ENCODE measurements around the gene PHGDH.

PHGDH gene

DNA sequence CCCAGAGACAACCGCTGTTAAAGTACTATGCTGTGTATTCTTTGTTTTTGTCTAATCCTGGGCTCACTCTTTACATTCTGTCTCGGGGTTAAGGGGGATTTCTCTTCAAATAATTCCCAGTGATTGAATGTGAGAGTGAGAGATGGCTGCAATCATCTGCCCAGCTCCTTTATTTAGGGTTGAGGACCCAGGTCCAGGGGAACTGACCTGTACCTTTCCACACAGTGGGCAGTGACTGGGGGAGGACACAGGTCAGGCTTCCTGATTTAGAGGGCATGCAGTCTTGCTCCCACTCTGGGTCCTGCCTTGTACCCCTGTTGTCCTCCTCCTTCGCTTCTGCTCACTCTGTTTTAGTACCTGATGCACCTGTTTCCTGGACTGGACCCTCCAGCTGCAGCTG, 22.0 kb downstream of the PHGDH start:
- DNase-seq: no peak

DNA sequence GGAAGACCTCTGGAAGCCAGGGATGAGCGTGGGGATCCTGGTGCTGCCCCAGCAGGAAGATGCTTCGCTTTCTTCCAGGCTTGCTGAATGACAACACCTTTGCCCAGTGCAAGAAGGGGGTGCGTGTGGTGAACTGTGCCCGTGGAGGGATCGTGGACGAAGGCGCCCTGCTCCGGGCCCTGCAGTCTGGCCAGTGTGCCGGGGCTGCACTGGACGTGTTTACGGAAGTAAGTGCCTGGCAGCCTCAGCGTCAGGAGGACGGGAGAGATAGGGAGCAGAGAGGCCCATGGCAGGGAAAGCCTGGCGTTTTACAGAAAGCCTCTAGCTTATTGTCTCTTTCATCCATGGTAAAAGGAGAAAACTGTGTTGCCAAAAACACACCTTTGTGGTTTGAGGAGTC, 23.5 kb downstream of the PHGDH start:
- DNase-seq: no peak

DNA sequence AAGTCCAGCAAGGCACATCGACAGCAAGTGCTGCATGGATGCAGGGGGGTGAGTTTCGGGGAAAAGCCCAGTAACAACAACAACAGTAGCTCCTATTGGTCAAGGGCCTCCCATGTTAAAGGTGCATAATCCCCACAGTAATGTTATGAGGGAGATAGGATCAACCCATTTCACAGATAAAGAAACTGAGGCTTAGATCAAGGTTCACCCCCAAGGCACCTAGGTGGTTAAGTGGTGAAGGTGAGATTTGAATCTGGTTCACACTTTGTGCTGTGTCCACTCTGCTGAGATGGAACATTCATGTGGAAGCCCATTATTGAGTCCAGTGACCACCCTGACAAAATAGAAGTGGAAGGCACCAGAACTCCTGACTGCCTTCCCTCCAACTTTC, 24.9 kb downstream of the PHGDH start:
- DNase-seq: no peak

DNA sequence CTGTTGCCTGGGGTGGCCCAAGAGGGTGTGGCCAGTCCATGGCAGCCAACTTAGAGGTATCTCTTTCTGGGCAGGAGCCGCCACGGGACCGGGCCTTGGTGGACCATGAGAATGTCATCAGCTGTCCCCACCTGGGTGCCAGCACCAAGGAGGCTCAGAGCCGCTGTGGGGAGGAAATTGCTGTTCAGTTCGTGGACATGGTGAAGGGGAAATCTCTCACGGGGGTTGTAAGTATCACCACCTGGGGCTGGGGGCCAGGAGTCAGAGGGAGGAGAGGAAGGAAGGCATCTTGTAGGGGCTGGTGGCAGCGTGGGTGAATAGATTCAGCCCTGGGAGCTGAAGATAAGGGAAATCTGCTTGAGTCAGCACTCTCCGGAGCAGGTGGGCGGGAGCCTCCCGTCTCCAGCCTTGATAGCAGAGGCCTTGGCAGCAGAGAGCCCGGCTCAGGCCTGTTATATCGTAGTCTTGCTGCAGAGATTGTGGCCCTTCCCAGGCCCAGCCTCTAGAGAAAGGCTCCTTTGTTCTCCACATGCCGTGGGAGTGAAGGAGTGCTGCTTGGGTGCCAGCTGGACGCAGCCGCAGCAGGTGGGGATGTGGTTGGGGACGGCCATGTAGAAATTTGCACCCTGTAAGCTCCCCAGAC, 25.4 kb downstream of the PHGDH start:
- DNase-seq: no peak

DNA sequence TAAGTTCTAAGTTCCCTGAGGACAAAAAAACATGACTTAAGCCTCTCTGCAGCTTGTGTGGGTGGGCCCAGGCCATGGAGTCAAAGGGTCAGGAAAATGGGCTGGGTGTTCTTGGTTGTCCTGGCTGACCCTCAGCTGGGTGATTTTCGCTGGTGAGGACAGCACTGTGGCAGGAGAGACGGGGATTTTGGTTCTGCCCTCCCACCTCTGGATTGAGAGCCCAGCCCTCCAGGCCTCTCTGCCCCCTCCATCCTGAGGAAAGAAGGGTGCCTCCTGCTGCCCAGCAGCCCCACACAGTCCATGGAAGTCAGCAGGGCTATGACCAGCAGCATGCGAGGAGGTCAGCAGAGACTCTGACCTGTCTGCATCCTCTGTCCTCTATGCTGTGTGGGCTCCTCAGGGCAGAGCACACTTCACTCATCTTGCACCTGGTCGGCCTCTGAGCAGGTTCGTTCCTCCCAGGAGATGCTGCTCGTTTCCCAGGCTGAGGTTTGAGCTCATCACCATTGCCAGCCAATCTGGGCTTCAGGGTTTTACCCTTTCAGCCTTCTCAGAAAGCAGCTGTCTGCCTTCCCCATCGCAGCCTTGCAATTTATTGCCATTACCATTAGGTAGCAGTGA, 26.5 kb downstream of the PHGDH start:
- no peak for DNase-seq

DNA sequence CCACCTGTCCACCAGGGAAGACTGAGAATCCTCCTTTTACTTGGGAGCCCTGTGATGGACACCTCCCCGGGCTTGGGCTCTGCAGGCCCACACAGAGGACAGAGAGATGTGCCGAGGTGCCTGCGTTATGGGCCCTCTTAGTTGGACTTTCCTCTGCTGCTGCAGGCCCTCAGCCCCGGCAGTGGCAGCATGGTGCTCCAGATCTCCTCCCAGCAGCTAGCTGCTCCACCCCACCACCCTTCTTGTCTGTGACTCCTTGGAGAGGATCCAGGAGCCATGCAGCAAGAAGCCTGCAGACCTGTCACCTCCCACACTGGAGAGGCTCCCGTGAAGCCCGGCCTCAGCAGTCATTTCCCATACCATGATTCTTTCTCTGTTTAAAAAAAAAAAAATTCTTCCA, 27.4 kb downstream of the PHGDH start:
- no peak for DNase-seq

DNA sequence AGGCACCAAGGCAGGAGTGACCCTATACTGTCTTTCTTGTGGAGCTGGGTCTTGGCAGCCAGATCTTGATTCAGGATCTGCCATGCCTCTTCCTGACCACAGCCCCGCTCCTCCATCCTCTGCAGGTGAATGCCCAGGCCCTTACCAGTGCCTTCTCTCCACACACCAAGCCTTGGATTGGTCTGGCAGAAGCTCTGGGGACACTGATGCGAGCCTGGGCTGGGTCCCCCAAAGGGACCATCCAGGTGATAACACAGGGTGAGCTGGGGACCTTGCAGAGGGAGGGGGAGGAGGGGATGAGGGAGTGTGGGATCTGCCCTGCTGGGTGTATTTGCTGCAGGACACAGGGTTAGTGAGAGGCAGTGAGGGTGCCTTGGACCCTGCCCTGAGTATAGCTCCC, 28.5 kb downstream of the PHGDH start:
- DNase-seq: no peak

DNA sequence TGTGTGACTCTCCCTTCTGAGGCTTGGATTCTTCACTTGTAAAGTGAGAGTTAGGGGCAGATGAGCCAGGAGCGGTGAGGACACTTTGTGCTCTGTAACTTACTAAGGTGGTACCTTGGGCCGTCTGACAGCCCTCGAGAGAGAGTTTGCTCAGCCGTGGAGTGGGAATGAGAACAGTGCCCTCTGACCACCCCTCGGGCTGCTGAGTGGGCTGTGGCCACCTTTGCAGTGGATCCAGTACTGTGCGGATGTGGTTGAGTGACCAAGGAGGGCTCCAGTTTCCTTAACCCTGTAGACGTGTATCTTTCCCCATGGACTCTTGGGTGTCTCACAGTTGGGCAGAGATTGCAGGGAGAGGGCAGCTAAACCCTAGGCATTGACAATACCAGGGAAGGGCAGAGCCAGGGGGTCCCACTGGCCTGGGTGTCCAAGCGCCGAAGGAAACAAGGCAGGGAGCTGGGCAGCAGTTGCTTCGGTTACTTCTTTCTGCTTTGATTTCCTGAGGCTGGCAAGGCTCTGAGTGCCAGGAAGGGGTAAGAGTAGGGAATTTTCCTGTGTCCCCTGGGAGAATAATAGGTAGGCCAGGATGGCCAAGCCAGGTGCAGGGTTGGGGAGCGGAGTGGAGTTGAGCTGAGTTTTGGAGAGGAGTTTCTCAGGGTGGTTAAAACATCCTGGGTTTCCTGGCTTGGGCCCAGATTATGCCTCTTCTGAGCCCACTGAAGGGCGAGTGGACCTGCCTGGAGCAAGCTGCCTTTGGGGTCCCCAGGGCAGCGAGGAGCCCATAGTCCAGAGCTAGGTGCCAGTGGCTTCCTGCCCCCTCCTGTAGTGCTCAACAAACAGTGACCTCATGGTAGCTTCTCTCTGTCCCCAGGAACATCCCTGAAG, 29.4 kb downstream of the PHGDH start:
- DNase-seq: no peak

DNA sequence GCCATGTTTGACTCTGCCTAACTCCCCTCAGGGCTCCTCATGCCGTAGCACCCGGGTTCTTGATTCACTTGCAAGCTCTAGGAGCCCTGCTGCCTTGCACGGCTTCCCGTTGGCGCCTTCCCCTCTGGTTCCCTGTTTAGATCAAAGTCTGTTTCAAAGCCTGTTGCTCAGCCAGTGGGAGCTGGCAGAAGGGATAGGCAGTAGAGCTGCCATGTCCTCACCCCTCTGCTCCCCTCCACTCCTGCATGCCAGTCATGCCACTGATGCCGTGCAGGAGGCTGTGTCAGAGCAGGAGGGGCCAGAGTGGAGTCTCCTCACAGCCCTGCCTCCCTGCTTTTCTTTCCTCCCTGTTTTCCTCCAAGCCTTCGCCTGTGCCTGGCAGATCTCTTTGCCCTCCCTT, 30.5 kb downstream of the PHGDH start:
- no peak for DNase-seq

DNA sequence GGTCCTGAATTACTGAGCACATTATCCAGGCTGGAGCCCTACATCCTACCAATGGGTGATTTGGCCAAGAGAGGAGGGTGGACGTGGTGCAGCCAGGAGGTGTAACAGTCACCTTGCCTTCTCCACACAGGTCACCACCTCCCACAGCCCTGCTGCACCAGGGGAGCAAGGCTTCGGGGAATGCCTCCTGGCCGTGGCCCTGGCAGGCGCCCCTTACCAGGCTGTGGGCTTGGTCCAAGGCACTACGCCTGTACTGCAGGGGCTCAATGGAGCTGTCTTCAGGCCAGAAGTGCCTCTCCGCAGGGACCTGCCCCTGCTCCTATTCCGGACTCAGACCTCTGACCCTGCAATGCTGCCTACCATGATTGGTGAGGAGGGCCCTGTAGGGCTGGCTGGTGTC, 30.9 kb downstream of the PHGDH start:
- DNase-seq: no peak

DNA sequence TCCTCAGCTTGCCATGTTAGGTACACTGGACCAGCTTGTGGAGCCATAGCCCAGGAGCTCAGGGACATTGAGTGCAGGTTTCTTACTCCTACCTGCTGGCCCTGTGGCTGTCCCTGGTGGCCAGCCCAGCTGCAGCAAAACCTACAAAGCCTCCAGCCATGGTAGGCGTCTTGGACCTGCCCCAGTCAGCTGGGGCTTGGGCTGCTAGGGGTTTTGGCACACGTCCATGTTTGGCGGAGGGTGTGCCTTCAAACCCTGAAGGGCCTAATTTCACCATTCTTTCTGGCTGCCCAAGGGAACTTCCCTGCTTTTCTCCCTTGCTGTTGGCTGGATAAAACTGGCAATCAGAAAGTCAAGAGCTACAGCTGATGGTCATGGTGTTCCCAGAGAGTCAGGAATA, 31.6 kb downstream of the PHGDH start:
- DNase-seq: no peak

DNA sequence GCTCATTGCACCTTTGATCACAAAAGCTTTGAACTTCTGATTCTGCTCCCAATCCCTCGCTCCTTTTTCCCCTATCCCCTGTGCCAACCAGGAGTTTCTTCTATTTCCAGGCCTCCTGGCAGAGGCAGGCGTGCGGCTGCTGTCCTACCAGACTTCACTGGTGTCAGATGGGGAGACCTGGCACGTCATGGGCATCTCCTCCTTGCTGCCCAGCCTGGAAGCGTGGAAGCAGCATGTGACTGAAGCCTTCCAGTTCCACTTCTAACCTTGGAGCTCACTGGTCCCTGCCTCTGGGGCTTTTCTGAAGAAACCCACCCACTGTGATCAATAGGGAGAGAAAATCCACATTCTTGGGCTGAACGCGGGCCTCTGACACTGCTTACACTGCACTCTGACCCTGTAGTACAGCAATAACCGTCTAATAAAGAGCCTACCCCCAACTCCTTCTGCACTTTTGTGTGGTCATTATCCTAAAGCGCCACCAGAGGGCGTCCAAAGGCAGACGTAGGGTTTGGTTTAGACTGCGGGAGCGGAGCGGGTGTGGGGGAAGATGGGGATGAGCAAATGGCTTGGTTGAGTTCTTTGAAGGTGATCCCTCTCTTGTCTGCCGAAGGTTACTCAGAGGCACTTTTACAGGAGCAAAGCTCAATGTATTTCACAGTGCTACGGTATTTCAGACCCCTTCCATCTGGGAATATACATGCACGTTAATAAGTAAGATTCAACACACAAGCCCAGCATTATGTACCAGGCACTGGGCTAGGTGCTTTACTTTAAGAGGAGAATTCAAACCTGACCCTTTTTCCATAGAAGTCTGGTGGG, 32.3 kb downstream of the PHGDH start:
- DNase-seq: no peak

DNA sequence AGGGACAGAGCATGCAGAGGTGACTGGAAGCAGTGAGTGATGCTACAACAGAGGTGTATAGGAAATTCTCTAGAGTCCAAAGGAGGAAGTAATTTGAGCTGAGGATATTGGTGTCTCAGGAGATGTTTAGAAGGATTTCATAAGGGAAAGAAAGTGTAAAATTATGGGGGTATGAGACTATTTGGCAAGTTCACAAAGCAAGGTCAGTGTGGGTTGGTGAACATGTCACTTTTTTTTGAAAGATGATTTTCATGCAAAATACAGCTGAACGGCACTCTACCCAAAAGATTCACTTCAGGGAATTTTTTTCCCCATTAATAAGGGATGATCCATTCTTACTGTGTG, 32.8 kb downstream of the PHGDH start:
- DNase-seq: no peak

DNA sequence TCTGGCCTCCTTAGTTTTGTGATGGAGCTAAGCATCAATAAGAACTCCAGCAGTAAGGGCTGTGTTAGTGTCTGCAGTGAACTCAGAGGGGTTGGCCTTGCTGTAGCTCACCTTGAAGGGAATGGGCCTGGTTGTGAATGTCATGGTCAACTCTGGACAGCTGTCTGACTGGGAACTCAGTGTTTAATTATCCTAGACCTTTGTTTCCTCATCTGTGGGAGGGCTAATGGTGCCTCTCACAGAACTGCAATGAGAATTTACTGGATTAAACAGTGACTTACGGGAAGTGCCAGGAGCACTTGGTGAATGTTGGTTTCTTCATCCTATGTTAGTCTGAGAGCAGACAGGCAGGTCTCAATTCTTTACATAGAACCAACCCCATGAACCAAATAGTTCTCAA, 33.3 kb downstream of the PHGDH start:
- no peak for DNase-seq

DNA sequence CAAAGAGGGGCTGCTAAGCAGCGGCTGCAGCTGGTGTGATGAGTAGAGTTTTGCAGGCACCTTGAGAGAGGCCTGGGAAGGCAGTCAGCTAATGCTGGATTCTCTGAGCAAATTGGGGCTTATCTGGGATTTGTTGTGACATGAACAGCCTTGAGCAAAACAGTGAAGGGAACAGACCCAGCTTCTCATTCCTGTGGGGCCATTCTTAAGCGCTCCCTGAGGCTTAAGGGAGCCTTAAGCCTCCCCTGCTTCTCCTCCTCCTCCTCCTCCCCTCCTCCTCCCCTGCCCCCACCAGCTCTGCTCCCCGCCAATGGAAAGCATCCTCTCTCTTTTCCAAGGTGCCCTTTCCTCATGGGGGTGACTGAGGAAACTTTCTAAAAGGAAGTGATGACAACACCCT, 35.7 kb downstream of the PHGDH start:
- no peak for DNase-seq

DNA sequence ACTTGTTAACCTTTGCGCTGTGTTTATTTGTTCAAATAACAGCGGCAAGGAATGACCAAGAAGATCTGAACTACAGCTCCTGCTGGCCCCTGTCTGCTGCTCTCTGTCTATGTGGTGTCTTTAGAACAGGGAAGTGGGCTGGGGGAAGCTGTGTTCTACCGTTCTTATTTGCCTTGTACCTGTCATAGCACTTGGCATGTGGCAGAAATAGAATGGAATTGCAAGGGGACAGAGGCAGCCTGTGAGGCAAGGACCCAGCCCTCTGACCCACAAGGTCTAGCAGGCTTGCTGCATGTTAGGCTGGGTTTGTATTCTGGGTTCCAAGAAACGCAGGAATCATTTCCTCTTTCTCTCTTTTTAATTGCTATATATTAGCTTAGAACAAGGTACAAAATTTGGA, 36.3 kb downstream of the PHGDH start:
- DNase-seq: no peak

DNA sequence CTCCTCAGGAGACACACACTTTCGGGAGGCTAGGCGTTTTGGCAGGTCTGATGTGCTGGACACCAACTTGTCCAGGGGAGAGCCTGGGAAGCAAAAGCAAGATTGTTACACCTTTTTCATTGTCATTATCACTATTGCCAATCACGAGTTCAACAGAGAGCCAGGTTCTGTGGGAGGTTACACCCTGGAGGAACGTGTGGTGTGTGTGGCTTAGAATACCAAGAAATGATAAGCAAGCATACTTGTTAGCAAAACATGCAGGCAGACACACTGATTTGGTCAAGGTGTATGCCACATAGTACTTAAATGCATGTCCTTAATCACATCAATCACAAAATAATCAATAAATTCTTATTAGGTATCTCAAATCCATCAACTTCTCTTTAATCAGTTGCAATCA, 40.9 kb downstream of the PHGDH start:
- DNase-seq: no peak

DNA sequence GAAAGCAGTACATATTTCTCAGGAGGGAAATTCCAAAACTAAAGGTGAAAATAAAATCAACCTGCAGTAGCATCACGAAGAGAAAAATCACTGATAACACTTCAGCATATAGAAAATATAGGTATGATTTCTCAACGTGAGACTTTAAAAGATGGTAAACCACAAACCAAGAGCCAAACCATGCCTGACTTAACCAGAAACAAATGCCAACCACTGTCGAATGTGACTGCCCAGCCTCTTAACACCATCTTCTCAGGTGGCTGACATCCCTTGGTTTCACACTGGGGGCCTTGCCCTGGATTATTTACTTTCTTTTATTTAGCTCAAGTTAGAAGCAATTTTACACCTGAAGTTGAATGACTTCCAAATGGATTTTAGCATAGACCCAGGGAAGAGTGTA, 46.9 kb downstream of the PHGDH start:
- no peak for DNase-seq

DNA sequence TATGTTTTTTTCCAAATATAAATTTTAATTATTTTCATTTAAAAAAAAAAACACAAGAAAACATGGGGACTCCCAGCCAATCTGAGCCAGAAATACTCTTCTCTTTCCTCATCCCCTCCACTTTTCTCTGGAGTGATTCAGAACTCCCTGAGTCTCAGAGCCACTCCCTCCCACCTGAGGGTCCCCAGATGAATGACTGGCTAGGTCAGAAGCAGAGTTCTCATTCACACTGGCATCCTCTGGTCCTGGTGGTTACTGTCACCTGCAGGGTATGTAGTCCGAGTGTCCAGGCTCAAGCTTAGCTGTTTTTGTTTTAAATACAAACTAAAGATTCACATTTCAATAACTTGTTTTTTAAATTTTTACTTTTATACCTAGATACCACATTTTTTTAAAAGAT, 50.7 kb downstream of the PHGDH start:
- no peak for DNase-seq

DNA sequence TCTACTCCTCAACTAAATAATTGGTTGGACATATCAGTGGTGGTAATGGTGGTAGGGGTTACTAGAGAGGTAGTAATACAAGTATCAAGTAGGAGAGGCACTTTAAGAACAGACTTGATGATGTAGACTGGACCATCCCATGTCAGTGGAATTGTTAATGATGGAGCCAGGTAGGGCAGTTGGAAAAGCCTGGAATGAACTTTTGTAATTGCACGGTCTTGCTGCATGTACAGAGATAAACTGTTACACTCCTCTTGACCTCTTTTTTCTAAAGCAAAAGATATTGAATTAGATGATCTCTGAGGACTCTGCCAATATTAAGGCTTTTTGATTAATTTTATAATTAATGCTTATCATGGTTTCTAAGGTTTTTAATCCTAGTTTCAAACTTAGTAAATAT, 51.2 kb downstream of the PHGDH start:
- DNase-seq: no peak

DNA sequence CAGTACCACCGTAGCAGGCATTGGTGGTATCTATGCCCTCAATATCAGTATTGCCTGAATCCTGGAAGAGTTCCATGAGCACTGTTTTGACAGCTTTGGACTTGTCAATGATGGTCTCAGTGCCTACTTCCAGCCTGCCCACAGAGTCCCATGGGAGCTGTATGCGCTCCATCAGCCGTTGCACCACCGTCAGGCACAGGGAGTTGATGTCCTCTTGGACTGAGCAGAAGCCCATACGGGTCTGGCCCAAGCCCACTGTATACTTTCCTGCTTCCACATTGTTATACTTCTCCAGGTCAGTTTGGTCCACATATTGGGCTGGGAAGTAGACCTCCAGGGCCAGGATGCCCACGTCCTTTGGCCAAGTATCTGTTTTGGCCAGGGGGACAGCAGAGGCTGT, 52.5 kb downstream of the PHGDH start:
- no peak for DNase-seq

DNA sequence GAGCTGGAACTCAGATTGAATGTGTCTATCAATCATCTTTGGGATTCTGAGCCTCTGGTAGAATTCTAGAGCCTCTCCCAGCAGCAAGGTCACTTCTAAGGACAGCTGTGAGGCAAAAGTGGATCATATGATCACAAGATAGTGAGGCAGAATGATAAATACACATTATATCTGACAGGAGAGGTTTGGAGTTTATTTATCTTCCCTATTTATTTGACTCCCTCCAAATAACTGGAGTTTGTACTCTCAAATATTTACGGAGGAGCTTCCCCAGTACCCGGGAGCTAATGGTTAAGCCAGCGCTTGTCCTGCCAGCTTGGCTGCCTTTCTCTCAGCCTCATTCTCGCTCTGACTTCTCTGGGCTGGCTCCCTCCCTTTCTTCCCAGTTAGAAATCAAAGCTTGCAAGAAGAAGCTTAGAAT, 54.6 kb downstream of the PHGDH start:
- DNase-seq: no peak

DNA sequence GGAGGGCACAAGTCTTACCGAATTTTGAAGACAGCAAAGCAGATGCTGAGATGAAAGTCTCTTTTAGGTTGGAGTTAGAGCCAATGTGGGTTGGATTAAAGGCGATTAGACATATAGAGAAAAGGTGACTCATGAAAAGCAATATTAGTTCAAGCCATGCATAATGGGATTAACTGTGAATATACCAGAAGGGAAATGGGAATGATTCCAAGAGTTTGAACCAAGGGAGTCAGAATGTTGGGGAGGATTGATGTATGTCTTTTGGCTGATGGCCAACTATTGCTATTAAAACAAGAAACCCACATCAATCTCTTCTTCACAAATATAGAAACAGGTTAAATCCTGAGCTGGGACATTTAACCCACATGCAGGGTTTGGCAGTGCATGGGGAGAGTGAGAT, 55.8 kb downstream of the PHGDH start:
- no peak for DNase-seq

DNA sequence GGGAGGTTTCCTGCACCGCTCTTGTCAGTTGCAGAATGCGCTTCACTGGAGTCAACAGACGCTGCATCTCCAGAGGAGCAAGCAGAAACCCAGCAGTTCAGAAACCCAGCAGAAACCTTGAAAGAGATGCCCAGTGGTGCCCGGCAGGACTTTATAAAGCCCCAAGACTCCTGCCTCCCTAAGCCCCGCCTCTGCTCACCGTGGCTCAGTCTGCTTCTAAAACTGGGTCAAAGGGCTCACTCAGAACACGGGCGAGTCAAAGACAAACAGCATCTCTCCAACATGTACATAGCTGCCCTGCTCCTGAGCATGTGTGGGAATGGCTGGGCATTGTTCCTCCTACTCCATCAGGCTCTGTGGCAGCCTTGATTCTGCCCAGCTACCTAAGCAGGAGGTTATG, 57.0 kb downstream of the PHGDH start, which contains the start of gene HMGCS2:
Gene HMGCS2 (minus strand): TSS at position 128 of the 400 bp plus-strand sequence. CDS start 61 bp downstream, at position 67.
- DNase-seq: no peak
